Mesendoderm (in vitro differentiated cells): Measurements from ENCODE around the gene POLDIP2.
"Not testable (repeated sequence)": the region's sequence is repeated elsewhere in the genome, so short reads cannot be mapped to it uniquely, and the experiment has no call there.

Experiments
- DNase-seq: peaks from one replicate; pipeline ENCODE4 v3.0.0; 2013
- H2AK5ac ChIP-seq: 2 replicates; pipeline ENCODE4 v1.6.1; 2013; ENCODE audit warnings: low read length, inconsistent platforms
- H2BK120ac ChIP-seq: 2 replicates; pipeline ENCODE4 v1.6.1; 2013; ENCODE audit warnings: low read depth, mild to moderate bottlenecking, low read length, moderate library complexity, mixed read lengths
- H2BK15ac ChIP-seq: replicated peaks from 2 replicates; pipeline ENCODE4 v1.6.1; 2013; ENCODE audit warnings: low read depth, mild to moderate bottlenecking, moderate library complexity
- H2BK5ac ChIP-seq: 2 replicates; pipeline ENCODE4 v1.6.1; 2013; ENCODE audit warnings: low read length, inconsistent platforms
- H3K18ac ChIP-seq: 2 replicates; pipeline ENCODE4 v1.6.1; 2013; ENCODE audit warnings: mild to moderate bottlenecking, low read length, mixed read lengths
- H3K23ac ChIP-seq: one replicate; pipeline ENCODE4 v1.6.1; 2013; ENCODE audit warnings: low read length
- H3K27ac ChIP-seq: 2 replicates; pipeline ENCODE4 v1.5.1; 2013; ENCODE audit warnings: low read depth, mild to moderate bottlenecking, inconsistent platforms, low read length, moderate library complexity
- H3K27me3 ChIP-seq: 2 replicates; pipeline ENCODE4 v1.6.1; 2013; ENCODE audit warnings: low read length, control low read depth, mild to moderate bottlenecking, inconsistent platforms; ENCODE audit not compliant: insufficient read depth, poor library complexity
- H3K36me3 ChIP-seq: 2 replicates; pipeline ENCODE4 v1.6.1; 2013; ENCODE audit warnings: low read length, inconsistent platforms; ENCODE audit not compliant: control insufficient read depth, insufficient read depth
- H3K4ac ChIP-seq: one replicate; pipeline ENCODE4 v1.6.1; 2013; ENCODE audit warnings: low read depth, mild to moderate bottlenecking, low read length, moderate library complexity
- H3K4me1 ChIP-seq: 2 replicates; pipeline ENCODE4 v1.6.1; 2013; ENCODE audit warnings: low read depth, low read length, inconsistent platforms; ENCODE audit not compliant: control insufficient read depth
- H3K4me2 ChIP-seq: 2 replicates; pipeline ENCODE4 v1.6.1; 2013; ENCODE audit warnings: low read length
- H3K4me3 ChIP-seq: 2 replicates; pipeline ENCODE4 v1.5.1; 2013; ENCODE audit warnings: mild to moderate bottlenecking, low read length
- H3K56ac ChIP-seq: one replicate; pipeline ENCODE4 v1.6.1; 2013; ENCODE audit warnings: low read length
- H3K79me1 ChIP-seq: 2 replicates; pipeline ENCODE4 v1.6.1; 2013; ENCODE audit warnings: low read length, inconsistent platforms
- H3K79me2 ChIP-seq: 2 replicates; pipeline ENCODE4 v1.6.1; 2013; ENCODE audit warnings: mild to moderate bottlenecking, low read length; ENCODE audit not compliant: control insufficient read depth, insufficient read depth
- H3K9ac ChIP-seq: 2 replicates; pipeline ENCODE4 v1.6.1; 2013; ENCODE audit warnings: low read length, inconsistent platforms
- H4K5ac ChIP-seq: one replicate; pipeline ENCODE4 v1.6.1; 2013; ENCODE audit warnings: low read length
- H4K8ac ChIP-seq: one replicate; pipeline ENCODE4 v1.6.1; 2013; ENCODE audit warnings: low read depth, mild to moderate bottlenecking, control low read depth, low read length, moderate library complexity
- WGBS: extraction: QIAGEN DNeasy Blood & Tissue Kit; methylation state at CpG from one replicate; pipeline ENCODE4 v1.1.7; 2013; ENCODE audit warnings: low lambda C conversion rate, missing lambda C conversion rate; ENCODE audit not compliant: insufficient coverage; ENCODE audit errors: extremely low coverage; 5-methylcytosine and 5-hydroxymethylcytosine counted together

The POLDIP2 gene

GRCh38 chr17:28340374-28340773 lies 17.0 kb downstream of the POLDIP2 start:
- no peak overlapping the region for H3K9ac ChIP-seq
- H2BK15ac ChIP-seq, result no peak overlapping the region
- H3K4me1 ChIP-seq, result peaks cover 3% of the 10 kb centered on the region
- H3K23ac ChIP-seq, result no peak overlapping the region
- peaks cover 9% of the 10 kb centered on the region for H3K79me1 ChIP-seq
- no peak overlapping the region for H2AK5ac ChIP-seq
- no peak overlapping the region for H4K8ac ChIP-seq
- H3K79me2 ChIP-seq, result peaks cover 18% of the 10 kb centered on the region
- H3K18ac ChIP-seq, result no peak overlapping the region
- no CpG with 5 or more reads among the region's 6 CpGs for WGBS
- no peak overlapping the region for H4K5ac ChIP-seq
- H3K27me3 ChIP-seq, result no peaks in the 10 kb centered on the region
- no peak overlapping the region for H3K4me2 ChIP-seq
- H2BK120ac ChIP-seq, result no peak overlapping the region
- H2BK5ac ChIP-seq, result no peak overlapping the region
- H3K56ac ChIP-seq, result no peak overlapping the region
- peaks cover 8% of the 10 kb centered on the region for H3K36me3 ChIP-seq
- no peak overlapping the region for H3K4ac ChIP-seq
- no peak overlapping the region for H3K27ac ChIP-seq
- DNase-seq, result no peak
- no peak overlapping the region for H3K4me3 ChIP-seq

GRCh38 chr17:28339431-28339830 lies 17.9 kb downstream of the POLDIP2 start:
- Histone ChIP-seq H3K36me3 (peaks cover 5% of the 10 kb centered on the region), H2BK5ac (no peak overlapping the region), H3K23ac (no peak overlapping the region), H3K79me1 (peaks cover 13% of the 10 kb centered on the region), H3K4me3 (no peak overlapping the region), H3K18ac (no peak overlapping the region), H2BK15ac (no peak overlapping the region), H3K4me1 (peaks cover 7% of the 10 kb centered on the region), H2BK120ac (no peak overlapping the region), H2AK5ac (no peak overlapping the region), H3K4ac (no peak overlapping the region), H3K27me3 (no peaks in the 10 kb centered on the region), H3K4me2 (no peak overlapping the region), H4K5ac (no peak overlapping the region), H3K27ac (no peak overlapping the region), H3K79me2 (peaks cover 18% of the 10 kb centered on the region), H3K9ac (no peak overlapping the region), H3K56ac (no peak overlapping the region), H4K8ac (no peak overlapping the region)
- DNase-seq, result no peak
- no CpG with 5 or more reads among the region's 15 CpGs for WGBS

- not testable (repeated sequence) for H3K56ac ChIP-seq, H2BK5ac ChIP-seq, H3K4me2 ChIP-seq, H2BK15ac ChIP-seq, H4K5ac ChIP-seq, H3K18ac ChIP-seq, H3K27me3 ChIP-seq, H3K36me3 ChIP-seq, H3K27ac ChIP-seq, H2BK120ac ChIP-seq, H3K9ac ChIP-seq, H3K4me3 ChIP-seq, H3K4ac ChIP-seq, H4K8ac ChIP-seq, H2AK5ac ChIP-seq, H3K4me1 ChIP-seq, DNase-seq, H3K23ac ChIP-seq
- no CpG with 5 or more reads among the region's 8 CpGs for WGBS
- peaks cover 18% of the 10 kb centered on the region for H3K79me2 ChIP-seq
- H3K79me1 ChIP-seq, result peaks cover 16% of the 10 kb centered on the region
Measured at GRCh38 chr17:28338769-28339212, 18.5 kb downstream of the POLDIP2 start.

GRCh38 chr17:28338056-28338768 lies 19.1 kb downstream of the POLDIP2 start:
- H3K79me2 ChIP-seq, result peaks cover 18% of the 10 kb centered on the region
- H3K27me3 ChIP-seq, result no peaks in the 10 kb centered on the region
- H2BK15ac ChIP-seq, result no peak overlapping the region
- no peak overlapping the region for H3K9ac ChIP-seq
- H2BK120ac ChIP-seq, result no peak overlapping the region
- H2AK5ac ChIP-seq, result no peak overlapping the region
- no peak overlapping the region for H3K27ac ChIP-seq
- no peak overlapping the region for H3K4me3 ChIP-seq
- H3K23ac ChIP-seq, result no peak overlapping the region
- H3K4me2 ChIP-seq, result no peak overlapping the region
- no peak overlapping the region for H3K18ac ChIP-seq
- peaks cover 16% of the 10 kb centered on the region for H3K79me1 ChIP-seq
- H2BK5ac ChIP-seq, result no peak overlapping the region
- no CpG with 5 or more reads among the region's 5 CpGs for WGBS
- no peak overlapping the region for H3K4ac ChIP-seq
- no peak overlapping the region for H4K5ac ChIP-seq
- peak; percentile 57 for DNase-seq
- H4K8ac ChIP-seq, result no peak overlapping the region
- H3K4me1 ChIP-seq, result peaks cover 9% of the 10 kb centered on the region
- H3K56ac ChIP-seq, result peak overlapping the region; percentile 11
- H3K36me3 ChIP-seq, result no peaks in the 10 kb centered on the region

- no peaks in the 10 kb centered on the region for H3K27me3 ChIP-seq
- peak overlapping the region; percentile 43 for H3K4me2 ChIP-seq
- H3K27ac ChIP-seq, result peak overlapping the region; percentile 71
- no peak overlapping the region for H4K8ac ChIP-seq
- H3K23ac ChIP-seq, result no peak overlapping the region
- no peak overlapping the region for H2BK5ac ChIP-seq
- H2BK120ac ChIP-seq, result no peak overlapping the region
- peak overlapping the region; percentile 86 for H3K9ac ChIP-seq
- H3K79me2 ChIP-seq, result peaks cover 18% of the 10 kb centered on the region
- no peak overlapping the region for H2AK5ac ChIP-seq
- no CpG with 5 or more reads among the region's 29 CpGs for WGBS
- H3K56ac ChIP-seq, result peak overlapping the region; percentile 94
- H2BK15ac ChIP-seq, result no peak overlapping the region
- H3K36me3 ChIP-seq, result no peaks in the 10 kb centered on the region
- peak; percentile 98 for DNase-seq
- peak overlapping the region; percentile 10 for H3K4ac ChIP-seq
- H3K18ac ChIP-seq, result peak overlapping the region; percentile 35
- H4K5ac ChIP-seq, result no peak overlapping the region
- H3K4me3 ChIP-seq, result peak overlapping the region; percentile 80
- H3K79me1 ChIP-seq, result peaks cover 16% of the 10 kb centered on the region
- peaks cover 9% of the 10 kb centered on the region for H3K4me1 ChIP-seq
Measured at GRCh38 chr17:28335959-28336871, 21.1 kb downstream of the POLDIP2 start.
